ENCODE results near the gene DIP2C.

- TF ChIP-seq EP300 (IDR thresholded peaks at IDR 0.05) (no peak), CTCF (IDR thresholded peaks at IDR 0.05) (no peak), POLR2A (IDR thresholded peaks at IDR 0.05) (no peak), POLR2AphosphoS5 (IDR thresholded peaks at IDR 0.05) (no peak)
These were observed 34.3 kb downstream of the DIP2C start for GRCh38 chr10:655184-655583.

All from stomach (tissue), 4 donors.